H9 (cell line): ENCODE data around the gene FANCG. TPM values are rescaled to one million over a fixed set of nuclear protein-coding genes. Genes with fewer than 3 reads are reported as not detected.
A peak's percentile ranks its signal among the peaks of the same experiment; 100 is the strongest.

Experiments
- DNase-seq: peaks from one replicate; pipeline ENCODE4 v3.0.0-alpha.2; 2017
- H2AFZ ChIP-seq: one replicate; pipeline ENCODE4 v1.6.1; 2013; ENCODE audit warnings: mild to moderate bottlenecking, low read length, control low read depth, moderate library complexity
- H2AK5ac ChIP-seq: 2 replicates; pipeline ENCODE4 v1.6.1; 2013; ENCODE audit warnings: low read length, control low read depth, mixed read lengths; ENCODE audit not compliant: insufficient read length
- H2BK120ac ChIP-seq: one replicate; pipeline ENCODE4 v1.6.1; 2013; ENCODE audit warnings: low read depth, mild to moderate bottlenecking, low read length, control low read depth, inconsistent platforms; ENCODE audit not compliant: poor library complexity, severe bottlenecking
- H2BK12ac ChIP-seq: 2 replicates; pipeline ENCODE4 v1.6.1; 2013; ENCODE audit warnings: low read length, control low read depth, mixed read lengths, low read depth; ENCODE audit not compliant: insufficient read length
- H2BK15ac ChIP-seq: 2 replicates; pipeline ENCODE4 v1.6.1; 2013; ENCODE audit warnings: low read depth, low read length, control low read depth
- H2BK20ac ChIP-seq: one replicate; pipeline ENCODE4 v1.6.1; 2013; ENCODE audit warnings: low read depth, mild to moderate bottlenecking, low read length, control low read depth, inconsistent platforms; ENCODE audit not compliant: poor library complexity, severe bottlenecking
- H2BK5ac ChIP-seq: 2 replicates; pipeline ENCODE4 v1.6.1; 2013; ENCODE audit warnings: low read length, control low read depth, mixed read lengths; ENCODE audit not compliant: insufficient read length
- H3K14ac ChIP-seq: 2 replicates; pipeline ENCODE4 v1.6.1; 2013; ENCODE audit warnings: low read length, control low read depth; ENCODE audit not compliant: insufficient read depth
- H3K18ac ChIP-seq: 2 replicates; pipeline ENCODE4 v1.6.1; 2013; ENCODE audit warnings: low read depth, mild to moderate bottlenecking, mixed read lengths, low read length, control low read depth; ENCODE audit not compliant: insufficient read length
- H3K23ac ChIP-seq: 2 replicates; pipeline ENCODE4 v1.6.1; 2013; ENCODE audit warnings: low read length, control low read depth, mixed read lengths, low read depth; ENCODE audit not compliant: insufficient read length
- H3K23me2 ChIP-seq: 2 replicates; pipeline ENCODE4 v1.6.1; 2013; ENCODE audit warnings: low read depth, mild to moderate bottlenecking, mixed read lengths, low read length, control low read depth; ENCODE audit not compliant: insufficient read length, poor library complexity, severe bottlenecking
- H3K27ac ChIP-seq: 2 replicates; pipeline ENCODE4 v1.5.1; 2013; ENCODE audit warnings: low read length, control low read depth, mixed read lengths, low read depth; ENCODE audit not compliant: insufficient read length
- H3K27me3 ChIP-seq: 2 replicates; pipeline ENCODE4 v1.6.1; 2013; ENCODE audit warnings: low read length, control low read depth, inconsistent platforms; ENCODE audit not compliant: insufficient read depth
- H3K4ac ChIP-seq: 2 replicates; pipeline ENCODE4 v1.6.1; 2013; ENCODE audit warnings: low read depth, mild to moderate bottlenecking, control low read depth, inconsistent platforms, low read length, moderate library complexity
- H3K4me1 ChIP-seq: 2 replicates; pipeline ENCODE4 v1.6.1; 2013; ENCODE audit warnings: low read length, control low read depth, inconsistent platforms; ENCODE audit not compliant: insufficient read depth
- H3K4me2 ChIP-seq: 2 replicates; pipeline ENCODE4 v1.6.1; 2013; ENCODE audit warnings: low read length, control low read depth, mixed read lengths; ENCODE audit not compliant: insufficient read length, insufficient read depth
- H3K56ac ChIP-seq: 2 replicates; pipeline ENCODE4 v1.6.1; 2013; ENCODE audit warnings: low read depth, mild to moderate bottlenecking, mixed read lengths, low read length, control low read depth; ENCODE audit not compliant: insufficient read length
- H3K79me1 ChIP-seq: 2 replicates; pipeline ENCODE4 v1.6.1; 2013; ENCODE audit warnings: low read depth, mild to moderate bottlenecking, moderate library complexity, low read length, control low read depth, inconsistent platforms; ENCODE audit not compliant: insufficient read depth, poor library complexity, severe bottlenecking
- H3K79me2 ChIP-seq: 2 replicates; pipeline ENCODE4 v1.6.1; 2013; ENCODE audit warnings: low read length, control low read depth, inconsistent platforms; ENCODE audit not compliant: insufficient read depth
- H3K9ac ChIP-seq: 2 replicates; pipeline ENCODE4 v1.6.1; 2013; ENCODE audit warnings: low read length, control low read depth, mixed read lengths; ENCODE audit not compliant: insufficient read length; ENCODE audit errors: extremely low read depth
- H3K9me3 ChIP-seq: one replicate; pipeline ENCODE4 v1.6.1; 2013; ENCODE audit warnings: low read depth, low read length, inconsistent platforms; ENCODE audit not compliant: control insufficient read depth
- H3T11ph ChIP-seq: one replicate; pipeline ENCODE4 v1.6.1; 2013; ENCODE audit warnings: mild to moderate bottlenecking, low read length, control low read depth, inconsistent platforms
- H4K20me1 ChIP-seq: one replicate; pipeline ENCODE4 v1.6.1; 2013; ENCODE audit not compliant: control insufficient read depth, insufficient read length, insufficient read depth
- H4K5ac ChIP-seq: 2 replicates; pipeline ENCODE4 v1.6.1; 2013; ENCODE audit warnings: low read depth, mild to moderate bottlenecking, mixed read lengths, low read length, control low read depth; ENCODE audit not compliant: insufficient read length
- H4K8ac ChIP-seq: replicated peaks from 2 replicates; pipeline ENCODE4 v1.6.1; 2013; ENCODE audit warnings: low read length, control low read depth, mixed read lengths, low read depth; ENCODE audit not compliant: insufficient read length
- H4K91ac ChIP-seq: 2 replicates; pipeline ENCODE4 v1.6.1; 2013; ENCODE audit warnings: low read depth, mild to moderate bottlenecking, moderate library complexity, mixed read lengths, low read length, control low read depth; ENCODE audit not compliant: insufficient read length
- H3K27ac Mint-ChIP-seq, 3 experiments: 2 replicates in 2 of 3; 3 replicates in 1 of 3; pipeline ENCODE4 v1.8.0; 2020 to 2021; ENCODE audit warnings: mixed read lengths in 3 of 3, mild to moderate bottlenecking in 1 of 3, moderate library complexity in 1 of 3
- H3K27me3 Mint-ChIP-seq: 2 replicates; pipeline ENCODE4 v1.8.0; 2021; ENCODE audit warnings: low read depth, mild to moderate bottlenecking, moderate library complexity, mixed read lengths
- H3K36me3 Mint-ChIP-seq, 3 experiments: 2 replicates in 2 of 3; 3 replicates in 1 of 3; pipeline ENCODE4 v1.8.0; 2020 to 2021; ENCODE audit warnings: low read depth in 3 of 3, mixed read lengths in 3 of 3; ENCODE audit not compliant: insufficient read depth in 1 of 3
- H3K4me1 Mint-ChIP-seq, 2 experiments: 2 replicates each; pipeline ENCODE4 v1.8.0; 2020; ENCODE audit warnings: mixed read lengths in 2 of 2
- H3K4me3 Mint-ChIP-seq, 2 experiments: 2 replicates in 1 of 2; 3 replicates in 1 of 2; pipeline ENCODE4 v1.8.0; 2020 to 2021; ENCODE audit warnings: mild to moderate bottlenecking in 2 of 2, mixed read lengths in 2 of 2, moderate library complexity in 1 of 2
- H3K9me3 Mint-ChIP-seq, 2 experiments: 2 replicates in 1 of 2; 3 replicates in 1 of 2; pipeline ENCODE4 v1.8.0; 2020; ENCODE audit warnings: mild to moderate bottlenecking in 2 of 2, mixed read lengths in 2 of 2, moderate library complexity in 1 of 2
- WGBS: extraction: QIAGEN DNeasy Blood & Tissue Kit; methylation state at CpG from one replicate; pipeline ENCODE4 v1.1.7; 2013; ENCODE audit warnings: missing lambda C conversion rate, low lambda C conversion rate, mixed read lengths; ENCODE audit not compliant: insufficient read length; ENCODE audit errors: extremely low coverage; 5-methylcytosine and 5-hydroxymethylcytosine counted together
- total RNA-seq: library from RNA; stranded (reverse); gene quantifications from 2 replicates; pipeline ENCODE4 v1.2.1, GENCODE V29; 2021
- TF ChIP-seq, protein P1 (sequence below): fragments of 200-600 bp; sonication (generic); conservative IDR thresholded peaks from 3 replicates; pipeline ENCODE4 v1.8.0; 2021; ENCODE audit warnings: antibody characterized with exemption, mild to moderate bottlenecking

FANCG gene
- total RNA-seq, 1 experiment from 2014 or later: 86.9 TPM

DNA sequence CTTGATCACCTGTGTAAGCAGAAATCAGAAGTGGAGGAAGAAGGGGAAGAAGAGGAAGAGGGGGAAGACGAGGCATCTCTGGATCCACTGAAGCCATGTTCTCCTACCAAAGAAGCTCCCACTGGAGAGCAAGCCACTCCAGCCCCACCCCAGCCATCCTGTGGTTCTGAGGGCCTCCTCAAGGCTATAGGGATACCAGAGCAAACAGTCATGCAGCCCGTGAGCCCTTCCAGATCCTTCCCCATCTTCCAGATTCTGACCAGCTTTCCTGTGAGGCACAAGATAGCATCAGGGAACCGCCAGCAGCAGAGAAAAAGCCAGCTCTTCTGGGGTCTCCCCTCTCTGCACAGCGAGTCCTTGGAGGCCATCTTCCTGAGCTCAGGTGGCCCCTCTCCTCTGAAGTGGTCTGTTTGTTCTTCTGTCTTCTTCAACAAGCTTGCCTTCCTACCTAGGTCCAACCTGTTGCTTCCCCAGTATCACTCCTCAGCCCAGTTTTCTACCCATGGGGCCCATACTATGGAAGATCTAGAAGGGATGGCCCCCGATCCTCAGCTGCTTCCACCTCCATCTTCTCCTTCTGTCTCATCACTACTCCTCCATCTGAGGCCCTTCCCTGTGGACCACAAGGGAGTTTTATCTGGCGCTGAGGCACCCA lies 36.7 kb downstream of the FANCG start:
- H3K23me2 ChIP-seq: no peaks in the 10 kb centered on the region
- H3K23ac ChIP-seq: no peak overlapping the region
- Mint-ChIP-seq H3K27me3 (no peaks in the 10 kb centered on the region), H3K4me3 (no peak overlapping the region; a peak in 1 of 5 replicates), H3K9me3 (no peaks in the 10 kb centered on the region), H3K27ac (peak overlapping the region in 1 of 3 experiments; percentile 34; a peak in 1 of 7 replicates), H3K4me1 (peaks cover 17 to 21% of the 10 kb centered on the region in 2 experiments), H3K36me3 (peaks cover 10 to 30% (median 14%) of the 10 kb centered on the region in 3 experiments)
- TF ChIP-seq, protein P1, sequence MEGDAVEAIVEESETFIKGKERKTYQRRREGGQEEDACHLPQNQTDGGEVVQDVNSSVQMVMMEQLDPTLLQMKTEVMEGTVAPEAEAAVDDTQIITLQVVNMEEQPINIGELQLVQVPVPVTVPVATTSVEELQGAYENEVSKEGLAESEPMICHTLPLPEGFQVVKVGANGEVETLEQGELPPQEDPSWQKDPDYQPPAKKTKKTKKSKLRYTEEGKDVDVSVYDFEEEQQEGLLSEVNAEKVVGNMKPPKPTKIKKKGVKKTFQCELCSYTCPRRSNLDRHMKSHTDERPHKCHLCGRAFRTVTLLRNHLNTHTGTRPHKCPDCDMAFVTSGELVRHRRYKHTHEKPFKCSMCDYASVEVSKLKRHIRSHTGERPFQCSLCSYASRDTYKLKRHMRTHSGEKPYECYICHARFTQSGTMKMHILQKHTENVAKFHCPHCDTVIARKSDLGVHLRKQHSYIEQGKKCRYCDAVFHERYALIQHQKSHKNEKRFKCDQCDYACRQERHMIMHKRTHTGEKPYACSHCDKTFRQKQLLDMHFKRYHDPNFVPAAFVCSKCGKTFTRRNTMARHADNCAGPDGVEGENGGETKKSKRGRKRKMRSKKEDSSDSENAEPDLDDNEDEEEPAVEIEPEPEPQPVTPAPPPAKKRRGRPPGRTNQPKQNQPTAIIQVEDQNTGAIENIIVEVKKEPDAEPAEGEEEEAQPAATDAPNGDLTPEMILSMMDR: no peak
- no peak overlapping the region for H3K4me2 ChIP-seq
- H3K79me1 ChIP-seq: no peaks in the 10 kb centered on the region
- H2AK5ac ChIP-seq: no peak overlapping the region
- no peak overlapping the region for H3K56ac ChIP-seq
- H2BK15ac ChIP-seq: no peak overlapping the region
- no CpG with 5 or more reads among the region's 6 CpGs for WGBS
- H3K14ac ChIP-seq: no peak overlapping the region
- no peaks in the 10 kb centered on the region for H3K27me3 ChIP-seq
- no peaks in the 10 kb centered on the region for H3K9me3 ChIP-seq
- H2BK5ac ChIP-seq: no peak overlapping the region
- H3T11ph ChIP-seq: no peak overlapping the region
- no peak overlapping the region for H4K5ac ChIP-seq
- H4K20me1 ChIP-seq: no peaks in the 10 kb centered on the region
- no peak overlapping the region for H3K9ac ChIP-seq
- H3K79me2 ChIP-seq: no peaks in the 10 kb centered on the region
- H3K18ac ChIP-seq: no peak overlapping the region
- no peak overlapping the region for H3K27ac ChIP-seq
- no peak overlapping the region for H4K8ac ChIP-seq
- no peak overlapping the region for H4K91ac ChIP-seq
- H2BK12ac ChIP-seq: no peak overlapping the region
- H2BK120ac ChIP-seq: no peak overlapping the region
- no peak overlapping the region for H2AFZ ChIP-seq
- no peak for DNase-seq
- H3K4ac ChIP-seq: no peak overlapping the region
- no peaks in the 10 kb centered on the region for H3K4me1 ChIP-seq
- H2BK20ac ChIP-seq: no peak overlapping the region
